Measurements from ENCODE around the gene FAM163B. TPM values are rescaled to one million over a fixed set of nuclear protein-coding genes. Genes with fewer than 3 reads are reported as not detected.

The FAM163B gene
- total and polyA plus RNA-seq, 4 donors = 2.1 to 4.0 (median 3.4) TPM

DNA sequence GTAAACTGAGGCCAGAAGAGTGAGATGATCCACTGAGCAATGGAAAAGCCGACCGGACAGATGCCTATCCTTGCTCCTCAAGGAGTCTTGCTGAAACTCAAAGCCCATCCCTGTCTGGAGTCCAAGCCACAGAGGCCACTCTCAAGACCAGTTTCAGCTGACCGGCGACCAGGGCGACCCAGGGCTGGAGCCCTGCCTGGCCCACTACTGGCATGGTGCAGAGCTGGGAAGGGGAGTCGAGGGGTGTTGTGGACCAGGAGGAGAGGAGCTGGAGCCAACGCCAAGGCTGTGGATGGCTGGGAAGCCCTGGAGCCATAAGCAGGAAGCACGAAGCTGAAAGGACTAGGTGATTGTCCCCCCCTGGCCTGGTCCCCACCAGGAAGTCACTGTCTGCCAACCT, 22.1 kb downstream of the FAM163B start:
- peaks cover 0 to 6% (median under 1%) of the 10 kb centered on the region in 4 donors for H3K27me3 ChIP-seq (ENCODE audit: control insufficient read depth in 4 of 4, insufficient read depth in 4 of 4, low read length in 3 of 4)
- WGBS = 81% methylated on average over 8 of the region's 8 CpGs

DNA sequence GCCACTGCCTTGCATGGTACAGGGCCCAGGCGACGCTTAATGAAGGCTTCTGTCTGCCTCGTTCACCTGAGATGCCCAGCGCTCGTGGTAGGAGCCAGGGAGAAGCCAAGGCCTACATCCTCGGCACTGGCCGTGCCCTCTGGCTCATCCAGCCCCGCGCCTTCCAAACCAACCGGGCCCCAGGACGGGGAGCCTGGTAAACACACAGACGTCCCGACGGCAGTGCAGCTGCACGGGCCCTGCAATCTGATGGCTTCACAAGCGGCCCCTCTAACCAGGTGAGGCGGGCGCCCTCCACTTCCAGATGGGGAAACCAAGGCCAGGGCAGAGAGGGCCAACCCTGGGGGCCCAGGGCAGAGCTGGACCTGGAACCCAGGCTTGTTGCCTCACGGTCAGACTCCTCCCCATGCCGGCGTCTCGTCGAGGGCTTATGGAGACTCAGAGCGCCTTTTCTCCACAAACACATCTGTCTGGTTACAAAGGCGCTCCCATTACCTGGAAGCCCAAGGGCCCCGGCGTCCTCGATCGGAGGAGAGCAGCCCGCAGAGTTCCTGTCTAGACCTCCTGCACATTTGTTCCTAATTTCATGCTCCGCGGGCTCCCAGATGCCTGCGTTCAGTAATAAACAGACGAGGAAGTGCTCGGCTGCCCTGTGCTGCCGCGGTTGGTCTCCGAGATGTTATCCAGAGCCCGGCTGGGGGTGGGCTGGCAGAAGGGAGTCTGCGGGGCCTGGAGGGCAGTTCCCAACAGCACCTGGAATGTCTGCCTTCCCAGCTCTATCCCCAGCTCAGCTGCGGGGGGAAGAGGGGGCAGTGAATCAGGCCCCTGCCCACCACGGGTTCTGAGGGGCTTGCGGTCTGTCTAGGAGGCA, 23.5 kb downstream of the FAM163B start:
- Histone ChIP-seq H3K27me3 (ENCODE audit: control insufficient read depth in 4 of 4, insufficient read depth in 4 of 4, low read length in 3 of 4) (peaks cover 0 to 6% (median under 1%) of the 10 kb centered on the region in 4 donors), H3K4me3 (ENCODE audit: low read depth in 1 of 3, low read length in 3 of 3) (no peak overlapping the region), H3K9ac (ENCODE audit: low read depth in 1 of 2, low read length in 2 of 2) (no peak overlapping the region), H3K9me3 (ENCODE audit: control insufficient read depth in 4 of 4, low read length in 3 of 4) (no peaks in the 10 kb centered on the region), H3K4me1 (ENCODE audit: control insufficient read depth in 4 of 4, insufficient read depth in 4 of 4, low read length in 3 of 4) (no peaks in the 10 kb centered on the region), H3K27ac (ENCODE audit: low read depth in 1 of 2, low read length in 2 of 2) (peak overlapping the region in 1 of 2 donors; percentile 58), H3K36me3 (ENCODE audit: control insufficient read depth in 4 of 4, insufficient read depth in 3 of 4, low read depth in 1 of 4, low read length in 3 of 4) (no peaks in the 10 kb centered on the region)
- TF ChIP-seq RAD21 (IDR thresholded peaks at IDR 0.05) = no peak
- no peak for TF ChIP-seq EGR1 (IDR thresholded peaks at IDR 0.05; ENCODE audit: low read depth in 2 of 2)
- TF ChIP-seq, protein P1, sequence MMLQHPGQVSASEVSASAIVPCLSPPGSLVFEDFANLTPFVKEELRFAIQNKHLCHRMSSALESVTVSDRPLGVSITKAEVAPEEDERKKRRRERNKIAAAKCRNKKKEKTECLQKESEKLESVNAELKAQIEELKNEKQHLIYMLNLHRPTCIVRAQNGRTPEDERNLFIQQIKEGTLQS (IDR thresholded peaks at IDR 0.05) = no peak
- TF ChIP-seq, protein P2, sequence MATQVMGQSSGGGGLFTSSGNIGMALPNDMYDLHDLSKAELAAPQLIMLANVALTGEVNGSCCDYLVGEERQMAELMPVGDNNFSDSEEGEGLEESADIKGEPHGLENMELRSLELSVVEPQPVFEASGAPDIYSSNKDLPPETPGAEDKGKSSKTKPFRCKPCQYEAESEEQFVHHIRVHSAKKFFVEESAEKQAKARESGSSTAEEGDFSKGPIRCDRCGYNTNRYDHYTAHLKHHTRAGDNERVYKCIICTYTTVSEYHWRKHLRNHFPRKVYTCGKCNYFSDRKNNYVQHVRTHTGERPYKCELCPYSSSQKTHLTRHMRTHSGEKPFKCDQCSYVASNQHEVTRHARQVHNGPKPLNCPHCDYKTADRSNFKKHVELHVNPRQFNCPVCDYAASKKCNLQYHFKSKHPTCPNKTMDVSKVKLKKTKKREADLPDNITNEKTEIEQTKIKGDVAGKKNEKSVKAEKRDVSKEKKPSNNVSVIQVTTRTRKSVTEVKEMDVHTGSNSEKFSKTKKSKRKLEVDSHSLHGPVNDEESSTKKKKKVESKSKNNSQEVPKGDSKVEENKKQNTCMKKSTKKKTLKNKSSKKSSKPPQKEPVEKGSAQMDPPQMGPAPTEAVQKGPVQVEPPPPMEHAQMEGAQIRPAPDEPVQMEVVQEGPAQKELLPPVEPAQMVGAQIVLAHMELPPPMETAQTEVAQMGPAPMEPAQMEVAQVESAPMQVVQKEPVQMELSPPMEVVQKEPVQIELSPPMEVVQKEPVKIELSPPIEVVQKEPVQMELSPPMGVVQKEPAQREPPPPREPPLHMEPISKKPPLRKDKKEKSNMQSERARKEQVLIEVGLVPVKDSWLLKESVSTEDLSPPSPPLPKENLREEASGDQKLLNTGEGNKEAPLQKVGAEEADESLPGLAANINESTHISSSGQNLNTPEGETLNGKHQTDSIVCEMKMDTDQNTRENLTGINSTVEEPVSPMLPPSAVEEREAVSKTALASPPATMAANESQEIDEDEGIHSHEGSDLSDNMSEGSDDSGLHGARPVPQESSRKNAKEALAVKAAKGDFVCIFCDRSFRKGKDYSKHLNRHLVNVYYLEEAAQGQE (IDR thresholded peaks at IDR 0.05) = no peak
- TF ChIP-seq, protein P3, sequence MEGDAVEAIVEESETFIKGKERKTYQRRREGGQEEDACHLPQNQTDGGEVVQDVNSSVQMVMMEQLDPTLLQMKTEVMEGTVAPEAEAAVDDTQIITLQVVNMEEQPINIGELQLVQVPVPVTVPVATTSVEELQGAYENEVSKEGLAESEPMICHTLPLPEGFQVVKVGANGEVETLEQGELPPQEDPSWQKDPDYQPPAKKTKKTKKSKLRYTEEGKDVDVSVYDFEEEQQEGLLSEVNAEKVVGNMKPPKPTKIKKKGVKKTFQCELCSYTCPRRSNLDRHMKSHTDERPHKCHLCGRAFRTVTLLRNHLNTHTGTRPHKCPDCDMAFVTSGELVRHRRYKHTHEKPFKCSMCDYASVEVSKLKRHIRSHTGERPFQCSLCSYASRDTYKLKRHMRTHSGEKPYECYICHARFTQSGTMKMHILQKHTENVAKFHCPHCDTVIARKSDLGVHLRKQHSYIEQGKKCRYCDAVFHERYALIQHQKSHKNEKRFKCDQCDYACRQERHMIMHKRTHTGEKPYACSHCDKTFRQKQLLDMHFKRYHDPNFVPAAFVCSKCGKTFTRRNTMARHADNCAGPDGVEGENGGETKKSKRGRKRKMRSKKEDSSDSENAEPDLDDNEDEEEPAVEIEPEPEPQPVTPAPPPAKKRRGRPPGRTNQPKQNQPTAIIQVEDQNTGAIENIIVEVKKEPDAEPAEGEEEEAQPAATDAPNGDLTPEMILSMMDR (IDR thresholded peaks at IDR 0.05; ENCODE audit: low read depth, low read length, missing input control) = no peak
- TF ChIP-seq NR2F2 (IDR thresholded peaks at IDR 0.05) = no peak
- no peak for TF ChIP-seq HNF4A (conservative IDR thresholded peaks at IDR 0.05)
- no peak for TF ChIP-seq FOXA2 (IDR thresholded peaks at IDR 0.05)
- no peak for TF ChIP-seq GABPA (IDR thresholded peaks at IDR 0.05 in 1 of 2, conservative IDR thresholded peaks at IDR 0.05 in 1 of 2)
- TF ChIP-seq, protein P4, sequence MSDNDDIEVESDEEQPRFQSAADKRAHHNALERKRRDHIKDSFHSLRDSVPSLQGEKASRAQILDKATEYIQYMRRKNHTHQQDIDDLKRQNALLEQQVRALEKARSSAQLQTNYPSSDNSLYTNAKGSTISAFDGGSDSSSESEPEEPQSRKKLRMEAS (IDR thresholded peaks at IDR 0.05) = no peak
- TF ChIP-seq, protein P5, sequence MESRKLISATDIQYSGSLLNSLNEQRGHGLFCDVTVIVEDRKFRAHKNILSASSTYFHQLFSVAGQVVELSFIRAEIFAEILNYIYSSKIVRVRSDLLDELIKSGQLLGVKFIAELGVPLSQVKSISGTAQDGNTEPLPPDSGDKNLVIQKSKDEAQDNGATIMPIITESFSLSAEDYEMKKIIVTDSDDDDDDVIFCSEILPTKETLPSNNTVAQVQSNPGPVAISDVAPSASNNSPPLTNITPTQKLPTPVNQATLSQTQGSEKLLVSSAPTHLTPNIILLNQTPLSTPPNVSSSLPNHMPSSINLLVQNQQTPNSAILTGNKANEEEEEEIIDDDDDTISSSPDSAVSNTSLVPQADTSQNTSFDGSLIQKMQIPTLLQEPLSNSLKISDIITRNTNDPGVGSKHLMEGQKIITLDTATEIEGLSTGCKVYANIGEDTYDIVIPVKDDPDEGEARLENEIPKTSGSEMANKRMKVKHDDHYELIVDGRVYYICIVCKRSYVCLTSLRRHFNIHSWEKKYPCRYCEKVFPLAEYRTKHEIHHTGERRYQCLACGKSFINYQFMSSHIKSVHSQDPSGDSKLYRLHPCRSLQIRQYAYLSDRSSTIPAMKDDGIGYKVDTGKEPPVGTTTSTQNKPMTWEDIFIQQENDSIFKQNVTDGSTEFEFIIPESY (IDR thresholded peaks at IDR 0.05) = no peak
- TF ChIP-seq TAF1 (conservative IDR thresholded peaks at IDR 0.05) = no peak
- no peak for TF ChIP-seq HNF4G (IDR thresholded peaks at IDR 0.05)
- no peak for TF ChIP-seq SP1 (IDR thresholded peaks at IDR 0.05)
- TF ChIP-seq JUND (IDR thresholded peaks at IDR 0.05) = no peak
- DNase-seq (ENCODE audit: low spot score) = no peak
- WGBS = 30% methylated on average over 43 of the region's 43 CpGs

More for the DNA sequence above, 22.1 kb downstream of the FAM163B start:
- Histone ChIP-seq H3K36me3 (ENCODE audit: control insufficient read depth in 4 of 4, insufficient read depth in 3 of 4, low read depth in 1 of 4, low read length in 3 of 4) (no peaks in the 10 kb centered on the region), H3K4me3 (ENCODE audit: low read depth in 1 of 3, low read length in 3 of 3) (no peak overlapping the region), H3K27ac (ENCODE audit: low read depth in 1 of 2, low read length in 2 of 2) (no peak overlapping the region), H3K9me3 (ENCODE audit: control insufficient read depth in 4 of 4, low read length in 3 of 4) (no peaks in the 10 kb centered on the region), H3K9ac (ENCODE audit: low read depth in 1 of 2, low read length in 2 of 2) (no peak overlapping the region), H3K4me1 (ENCODE audit: control insufficient read depth in 4 of 4, insufficient read depth in 4 of 4, low read length in 3 of 4) (no peaks in the 10 kb centered on the region)
- DNase-seq (ENCODE audit: low spot score) = no peak
- no peak for TF ChIP-seq TAF1 (conservative IDR thresholded peaks at IDR 0.05)
- TF ChIP-seq JUND (IDR thresholded peaks at IDR 0.05) = no peak
- no peak for TF ChIP-seq SP1 (IDR thresholded peaks at IDR 0.05)

All from liver (tissue), 9 donors.